IPS-NIHi11 (cell line): ENCODE results near the gene RASA4.
"Not testable (repeated sequence)": the region's sequence is repeated elsewhere in the genome, so short reads cannot be mapped to it uniquely, and the experiment has no call there.

Experiments
- DNase-seq: peaks from one replicate; pipeline ENCODE4 v3.0.0; 2012; ENCODE audit warnings: mixed read lengths, low spot score

The RASA4 gene

GRCh38 chr7:102606848-102607247 lies 9.7 kb downstream of the RASA4 start:
- not testable (repeated sequence) for DNase-seq

- not testable (repeated sequence) for DNase-seq
These were observed 12.0 kb downstream of the RASA4 start for GRCh38 chr7:102604431-102605145.

- DNase-seq = not testable (repeated sequence)
These were observed 14.2 kb downstream of the RASA4 start for GRCh38 chr7:102602317-102602716.

- not testable (repeated sequence) for DNase-seq
These were observed 16.9 kb downstream of the RASA4 start for GRCh38 chr7:102599699-102600098.

GRCh38 chr7:102596036-102596435 lies 20.5 kb downstream of the RASA4 start:
- not testable (repeated sequence) for DNase-seq

- not testable (repeated sequence) for DNase-seq
These were observed 22.8 kb downstream of the RASA4 start for GRCh38 chr7:102593637-102594334.

- not testable (repeated sequence) for DNase-seq
These were observed 24.0 kb downstream of the RASA4 start for GRCh38 chr7:102592477-102593019.

GRCh38 chr7:102589857-102590256 lies 26.7 kb downstream of the RASA4 start:
- DNase-seq = not testable (repeated sequence)

- DNase-seq = not testable (repeated sequence)
These were observed 33.1 kb downstream of the RASA4 start for GRCh38 chr7:102583495-102583894.

GRCh38 chr7:102581722-102582121 lies 34.8 kb downstream of the RASA4 start:
- not testable (repeated sequence) for DNase-seq

- not testable (repeated sequence) for DNase-seq
These were observed 38.1 kb downstream of the RASA4 start for GRCh38 chr7:102578486-102578885.

GRCh38 chr7:102577315-102578240 lies 39.0 kb downstream of the RASA4 start:
- not testable (repeated sequence) for DNase-seq

GRCh38 chr7:102576363-102576762 lies 40.2 kb downstream of the RASA4 start:
- not testable (repeated sequence) for DNase-seq

- DNase-seq = not testable (repeated sequence)
These were observed 41.9 kb downstream of the RASA4 start for GRCh38 chr7:102574607-102575006.

GRCh38 chr7:102572261-102573239 lies 44.0 kb downstream of the RASA4 start, which contains the start of gene POLR2J3:
POLR2J3 (minus strand) TSS chr7:102572583; CDS start chr7:102572521, 62 bp downstream.
- not testable (repeated sequence) for DNase-seq

GRCh38 chr7:102568620-102569019 lies 47.9 kb downstream of the RASA4 start:
- not testable (repeated sequence) for DNase-seq

- DNase-seq = not testable (repeated sequence)
These were observed 65.6 kb downstream of the RASA4 start, which contains the start of gene SPDYE2 for GRCh38 chr7:102550808-102551422. SPDYE2 (plus strand) TSS chr7:102551226; CDS start chr7:102553256, 2,030 bp downstream.

GRCh38 chr7:102546353-102546752 lies 70.2 kb downstream of the RASA4 start:
- DNase-seq = not testable (repeated sequence)

GRCh38 chr7:102545288-102545687 lies 71.3 kb downstream of the RASA4 start:
- not testable (repeated sequence) for DNase-seq

GRCh38 chr7:102544372-102544771 lies 72.2 kb downstream of the RASA4 start:
- not testable (repeated sequence) for DNase-seq
